SH-SY5Y (cell line): ENCODE data around the gene NTM.

Experiments used
- GATA2 ChIP-seq: IDR thresholded peaks from 2 replicates; pipeline ENCODE4 v1.6.1; 2011; ENCODE audit warnings: mild to moderate bottlenecking, low read depth, low read length
- GATA3 ChIP-seq: IDR thresholded peaks from 2 replicates; pipeline ENCODE4 v1.6.1; 2011; ENCODE audit warnings: low read depth, mild to moderate bottlenecking, low read length, moderate library complexity

DNA sequence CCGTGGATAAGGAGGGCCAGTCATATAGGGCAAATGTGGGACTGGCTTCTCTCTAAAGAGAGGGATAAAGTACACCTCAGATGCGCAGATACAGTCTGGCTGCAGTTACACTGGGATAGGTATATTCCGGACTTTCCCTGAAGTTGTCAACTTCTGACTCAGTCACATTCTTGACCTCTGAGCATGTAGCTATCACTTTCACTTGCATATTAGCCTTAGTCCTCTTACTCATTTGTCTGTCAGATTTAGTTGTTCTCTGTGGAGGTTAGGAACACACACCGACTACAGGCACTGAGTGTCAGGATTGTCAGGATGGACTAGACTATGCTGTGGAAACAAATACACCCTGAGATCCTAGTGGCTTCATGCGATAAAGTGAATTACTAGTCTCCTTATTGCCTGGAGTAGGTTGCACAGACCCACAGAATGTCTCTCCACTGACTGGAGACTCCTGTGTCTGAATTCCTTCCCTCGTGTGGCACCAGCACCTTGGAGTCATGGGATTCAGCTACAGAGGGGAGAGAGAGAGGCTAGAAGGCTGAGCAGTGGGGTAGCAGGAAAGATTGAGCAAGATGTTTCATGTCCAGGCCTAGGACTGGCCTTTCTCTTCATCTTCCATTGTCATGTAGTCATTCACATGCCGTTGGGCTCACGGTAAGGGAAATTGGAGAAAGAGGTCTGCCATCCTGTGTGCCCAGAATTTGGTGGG, 654.3 kb downstream of the NTM start:
- TF ChIP-seq GATA3 (no peak), GATA2 (no peak)
